IPS-11a (cell line): ENCODE measurements around the gene SHMT2.

Experiments
- H3K4me3 ChIP-seq: one replicate; pipeline ENCODE4 v1.5.1; 2013; ENCODE audit warnings: low read depth, low read length, control low read depth

SHMT2 gene

GRCh38 chr12:57238854-57239554, 9.5 kb downstream of the SHMT2 start:
- H3K4me3 ChIP-seq = peak overlapping the region; percentile 54

- peak overlapping the region; percentile 54 for H3K4me3 ChIP-seq
Measured at GRCh38 chr12:57239587-57240065, 10.1 kb downstream of the SHMT2 start.

GRCh38 chr12:57240066-57240921, 10.8 kb downstream of the SHMT2 start:
- peak overlapping the region; percentile 54 for H3K4me3 ChIP-seq

DNA sequence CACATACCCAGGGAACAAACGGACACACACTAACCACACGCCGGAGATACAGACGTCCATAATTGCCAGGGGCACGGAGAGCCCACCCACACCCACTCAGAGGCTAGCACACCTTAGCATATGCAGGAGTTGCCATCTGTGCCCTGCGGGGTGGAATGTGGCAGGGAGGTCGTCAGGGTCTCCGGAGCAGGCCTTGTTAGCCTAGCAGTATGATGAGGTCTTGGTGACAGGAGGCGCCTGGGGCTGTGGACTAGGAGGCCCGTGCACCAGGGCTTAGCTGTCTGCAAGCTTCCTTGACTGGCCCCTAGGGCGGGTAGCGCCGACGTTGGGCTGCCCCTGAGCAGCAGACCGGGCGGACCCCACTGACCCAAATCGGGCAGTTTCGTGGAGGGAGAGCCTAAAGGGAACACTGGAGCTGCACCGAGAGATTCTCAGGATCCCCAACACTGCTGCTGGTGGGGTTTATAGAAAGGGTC, 11.5 kb downstream of the SHMT2 start:
- H3K4me3 ChIP-seq = no peak overlapping the region

GRCh38 chr12:57241402-57242310, 12.1 kb downstream of the SHMT2 start:
- peak overlapping the region; percentile 8 for H3K4me3 ChIP-seq

GRCh38 chr12:57242329-57242690, 12.8 kb downstream of the SHMT2 start:
- H3K4me3 ChIP-seq = peak overlapping the region; percentile 27

DNA sequence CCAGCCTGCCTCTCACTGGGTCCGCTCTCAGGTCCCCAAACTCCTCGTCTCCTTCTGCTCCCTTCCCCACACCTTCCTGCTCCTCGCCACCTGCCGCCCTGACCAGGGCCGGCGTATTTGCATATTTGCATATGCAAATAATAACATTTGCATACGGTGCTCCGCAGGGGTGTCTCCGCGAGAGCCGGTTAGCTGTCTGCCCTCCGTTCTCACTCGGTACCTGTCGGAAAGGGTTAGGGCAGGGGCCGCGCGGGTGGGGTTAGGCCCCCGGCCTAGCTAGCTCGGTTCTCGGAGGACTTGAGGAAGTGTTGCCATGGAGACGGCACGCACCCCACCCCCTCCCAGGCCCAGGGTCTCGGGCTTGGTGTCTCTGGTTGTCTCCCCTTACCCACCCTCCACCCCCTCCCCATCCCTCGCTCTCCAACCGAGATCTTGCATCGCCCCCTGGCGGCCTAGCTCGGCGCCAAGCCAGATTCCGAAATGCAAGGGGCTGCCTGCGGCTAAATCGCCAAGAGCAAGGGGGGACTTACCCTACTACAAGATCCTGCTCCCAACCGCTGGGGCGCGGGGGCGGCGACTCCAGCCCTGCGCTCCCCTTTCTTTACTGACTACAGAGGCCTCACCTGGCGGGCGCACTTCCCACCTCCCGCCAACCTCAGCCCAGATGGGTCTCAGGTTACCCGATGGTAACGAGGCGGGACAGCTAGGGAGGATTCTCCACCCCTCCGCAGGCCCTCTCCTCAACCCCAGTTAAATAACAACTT, 13.4 kb downstream of the SHMT2 start:
- peak overlapping the region; percentile 37 for H3K4me3 ChIP-seq

- peak overlapping the region; percentile 37 for H3K4me3 ChIP-seq
Measured at GRCh38 chr12:57243521-57244311, 14.2 kb downstream of the SHMT2 start.

GRCh38 chr12:57244312-57244696, 14.8 kb downstream of the SHMT2 start:
- H3K4me3 ChIP-seq = no peak overlapping the region

DNA sequence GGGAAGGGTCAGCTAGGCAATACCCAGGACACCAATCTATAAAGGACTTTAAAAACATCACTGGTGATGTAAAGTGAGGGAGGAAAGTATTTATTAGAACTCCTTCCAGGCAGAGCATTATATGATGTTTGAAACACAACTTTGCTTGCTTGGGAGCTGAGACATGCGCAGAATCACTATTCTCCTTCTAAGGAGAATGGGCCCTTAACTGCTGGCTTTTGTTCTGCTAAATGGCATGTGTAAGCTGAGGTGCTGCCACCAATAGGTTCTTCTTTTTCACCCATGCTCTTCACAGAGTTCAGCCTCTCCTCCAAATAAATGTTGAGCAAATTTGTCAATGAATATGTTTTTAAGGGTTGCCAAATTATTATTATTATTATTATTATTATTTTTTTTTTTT, 17.5 kb downstream of the SHMT2 start:
- no peak overlapping the region for H3K4me3 ChIP-seq

GRCh38 chr12:57248934-57249742, 19.6 kb downstream of the SHMT2 start:
- no peak overlapping the region for H3K4me3 ChIP-seq

GRCh38 chr12:57250541-57250940, 21.0 kb downstream of the SHMT2 start:
- H3K4me3 ChIP-seq = no peak overlapping the region

DNA sequence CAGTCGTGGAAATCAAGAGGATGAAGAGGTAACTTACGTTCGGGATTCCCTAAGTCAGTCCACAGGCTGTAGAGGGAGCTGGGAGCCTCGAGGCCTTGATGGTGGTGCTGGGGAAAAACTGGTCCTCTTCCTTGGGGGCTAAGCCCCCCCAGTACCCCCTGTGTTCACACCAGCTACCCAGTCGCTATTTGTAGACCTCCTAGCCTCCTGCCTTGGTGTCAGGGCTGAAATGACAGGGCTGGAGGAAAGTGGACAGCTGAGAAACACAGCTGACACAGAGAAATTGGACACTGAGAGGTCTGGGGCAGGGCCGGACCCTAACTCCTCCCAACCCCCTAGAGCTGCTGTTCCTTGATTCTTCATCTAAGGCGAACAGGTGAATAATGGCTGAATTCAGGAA, 21.4 kb downstream of the SHMT2 start, which contains the start of gene STAC3:
Gene STAC3 (minus strand): TSS at position 232 of the 400 bp plus-strand sequence. CDS start 1,551 bp downstream, outside the sequence.
- no peak within 1 kb of the TSS for H3K4me3 ChIP-seq

- no peak overlapping the region for H3K4me3 ChIP-seq
Measured at GRCh38 chr12:57254506-57255280, 25.2 kb downstream of the SHMT2 start.

- no peak overlapping the region for H3K4me3 ChIP-seq
Measured at GRCh38 chr12:57255916-57256315, 26.4 kb downstream of the SHMT2 start.

- H3K4me3 ChIP-seq = no peak overlapping the region
Measured at GRCh38 chr12:57258977-57259970, 29.8 kb downstream of the SHMT2 start.
